Endothelial cell of umbilical vein (primary cell): ENCODE results near the gene PLPPR5. TPM values are rescaled to one million over a fixed set of nuclear protein-coding genes. Genes with fewer than 3 reads are reported as not detected.

Source experiments
- BruUV-seq: library from RNA; stranded (reverse); fragments of 400-500 nt; replicated peaks from 2 replicates; lab custom pipeline; 2021; lab: Mats Ljungman, UMichigan
- CTCF ChIA-PET: fragments of 300-600, 350-600 bp; sonication (Branson Sonifier 250); formaldehyde crosslinking; loops from one replicate; lab custom pipeline; 2021; ENCODE audit warnings: antibody characterized with exemption, inconsistent platforms; lab: Charles Lee
- POLR2A ChIA-PET: fragments of 300-600, 350-600 bp; sonication (Branson Sonifier 250); formaldehyde crosslinking; loops from one replicate; lab custom pipeline; 2021; ENCODE audit warnings: antibody characterized with exemption, inconsistent platforms; lab: Charles Lee
- DNase-seq: peaks from one replicate; pipeline ENCODE4 v3.0.0-alpha.2; 2011; ENCODE audit warnings: low read depth, low spot score
- FAIRE-seq: peaks from 2 replicates; lab custom pipeline; 2011; peaks lifted over from hg19 to GRCh38; lab: Jason Lieb, UNC
- H2AFZ ChIP-seq: 2 replicates; pipeline ENCODE4 v1.6.0; 2012; ENCODE audit warnings: low read depth, low read length, control low read depth, inconsistent platforms
- H3K27ac ChIP-seq: 2 replicates; pipeline ENCODE4 v1.5.1; 2011; ENCODE audit warnings: low read depth, mild to moderate bottlenecking, control low read depth, low read length, moderate library complexity; ENCODE audit not compliant: insufficient read depth
- H3K27me3 ChIP-seq, 2 experiments: 2 replicates each; pipeline versions ENCODE4 v1.6.0 to v1.6.1; 2011; ENCODE audit warnings: low read length in 2 of 2, mixed read lengths in 1 of 2; ENCODE audit not compliant: control insufficient read depth in 2 of 2, insufficient read depth in 2 of 2
- H3K36me3 ChIP-seq, 2 experiments: 2 replicates in 1 of 2; 3 replicates in 1 of 2; pipeline ENCODE4 v1.5.1; 2011; ENCODE audit warnings: low read length in 2 of 2, mild to moderate bottlenecking in 1 of 2, moderate library complexity in 1 of 2; ENCODE audit not compliant: control insufficient read depth in 2 of 2, insufficient read depth in 2 of 2; ENCODE audit errors: extremely low read depth in 1 of 2
- H3K4me1 ChIP-seq: 3 replicates; pipeline ENCODE4 v1.5.1; 2011; ENCODE audit warnings: mild to moderate bottlenecking, low read length; ENCODE audit not compliant: control insufficient read depth, insufficient read depth; ENCODE audit errors: extremely low read depth
- H3K4me2 ChIP-seq: 2 replicates; pipeline ENCODE4 v1.6.1; 2011; ENCODE audit warnings: low read length, control low read depth, mixed read lengths; ENCODE audit not compliant: insufficient read depth
- H3K4me3 ChIP-seq, 3 experiments: fragments of 200-600 bp in 1 of 3; sonication (generic), shearing (Covaris generic) in 1 of 3; replicated peaks in 1 of 3; 2 replicates each; pipeline ENCODE4 v1.5.1; 2011 to 2016; ENCODE audit warnings: control low read depth in 3 of 3, low read length in 3 of 3, mild to moderate bottlenecking in 2 of 3, inconsistent platforms in 1 of 3, low read depth in 1 of 3, moderate library complexity in 1 of 3; ENCODE audit not compliant: insufficient read depth in 1 of 3
- H3K79me2 ChIP-seq: 2 replicates; pipeline ENCODE4 v1.6.0; 2012; ENCODE audit warnings: low read length, inconsistent platforms; ENCODE audit not compliant: control insufficient read depth, insufficient read depth
- H3K9ac ChIP-seq: replicated peaks from 2 replicates; pipeline ENCODE3; 2011; ENCODE audit warnings: low read length, control low read depth; ENCODE audit not compliant: insufficient read depth; ENCODE audit errors: extremely low read depth
- H3K9me1 ChIP-seq: replicated peaks from 3 replicates; pipeline ENCODE4 v1.6.0; 2011; ENCODE audit warnings: mild to moderate bottlenecking, low read length; ENCODE audit not compliant: control insufficient read depth, insufficient read depth; ENCODE audit errors: extremely low read depth
- H3K9me3 ChIP-seq: replicated peaks from 2 replicates; pipeline ENCODE4 v1.5.1; 2012; ENCODE audit warnings: low read length, inconsistent platforms; ENCODE audit not compliant: control insufficient read depth, insufficient read depth
- H4K20me1 ChIP-seq: replicated peaks from 2 replicates; pipeline ENCODE3; 2011; ENCODE audit warnings: mild to moderate bottlenecking, low read length; ENCODE audit not compliant: control insufficient read depth, insufficient read depth; ENCODE audit errors: extremely low read depth
- EZH2 ChIP-seq: IDR thresholded peaks from 2 replicates; pipeline ENCODE4 v1.6.1; 2012; ENCODE audit warnings: borderline replicate concordance, low read depth, mild to moderate bottlenecking, moderate library complexity, low read length, inconsistent platforms; ENCODE audit not compliant: severe bottlenecking
- FOS ChIP-seq: IDR thresholded peaks from 2 replicates; pipeline ENCODE4 v1.6.1; 2011; ENCODE audit warnings: mild to moderate bottlenecking, low read length, moderate library complexity, borderline replicate concordance; ENCODE audit not compliant: insufficient read depth
- GATA2 ChIP-seq: IDR thresholded peaks from 2 replicates; pipeline ENCODE4 v1.7.0; 2011; ENCODE audit warnings: low read depth, mild to moderate bottlenecking, moderate library complexity, mixed read lengths, low read length; ENCODE audit not compliant: insufficient read length, insufficient read depth
- JUN ChIP-seq: IDR thresholded peaks from 2 replicates; pipeline ENCODE4 v1.6.1; 2011; ENCODE audit warnings: borderline replicate concordance, low read depth; ENCODE audit not compliant: insufficient read length, insufficient read depth
- MYC ChIP-seq: IDR thresholded peaks from one replicate; pipeline ENCODE4 v1.6.1; 2011; ENCODE audit warnings: mild to moderate bottlenecking, low read depth, low read length
- POLR2A ChIP-seq: IDR thresholded peaks from 2 replicates; pipeline ENCODE4 v1.6.1; 2012; ENCODE audit warnings: low read depth, mild to moderate bottlenecking, control low read depth, low read length
- POLR2AphosphoS5 ChIP-seq: IDR thresholded peaks from 2 replicates; pipeline ENCODE4 v1.6.1; 2012; ENCODE audit warnings: low read depth, mild to moderate bottlenecking, control low read depth, low read length, moderate library complexity; ENCODE audit not compliant: insufficient read depth
- dilution Hi-C: fragments of 300-500 bp; cut with MboI; formaldehyde crosslinking; loops from one replicate; pipeline ENCODE4 v1.15.0; 2019; ENCODE audit warnings: low sequenced_read_pairs; ENCODE audit not compliant: extremely low pct_ligation_motif_present
- intact Hi-C: fragments of 100-400 bp; cut with micrococcal nuclease; formaldehyde crosslinking; loops from one replicate; pipeline ENCODE4 v1.10.0; 2022
- polyA plus RNA-seq, 4 experiments: library from polyadenylated mRNA; depleted of rRNA in 3 of 4; stranded (reverse) in 3 of 4; unstranded in 1 of 4; fragments of >200 nt; gene quantifications; 2 replicates each; pipeline versions ENCODE4 v1.2.1 to v1.2.3, GENCODE V29; 2011 to 2012; ENCODE audit warnings: missing spikeins in 1 of 4
- total RNA-seq: library from RNA; stranded (reverse); gene quantifications from 2 replicates; pipeline ENCODE4 v1.2.3, GENCODE V29; 2021
- TF ChIP-seq, protein P1 (sequence below): IDR thresholded peaks from 2 replicates; pipeline ENCODE4 v1.6.1; 2011; ENCODE audit not compliant: insufficient read depth, insufficient read length

The PLPPR5 gene
- total and polyA plus RNA-seq, 2 donors (not counting 3 experiments of a cell fraction or from before 2014, with no cell fraction given), result not detected

DNA sequence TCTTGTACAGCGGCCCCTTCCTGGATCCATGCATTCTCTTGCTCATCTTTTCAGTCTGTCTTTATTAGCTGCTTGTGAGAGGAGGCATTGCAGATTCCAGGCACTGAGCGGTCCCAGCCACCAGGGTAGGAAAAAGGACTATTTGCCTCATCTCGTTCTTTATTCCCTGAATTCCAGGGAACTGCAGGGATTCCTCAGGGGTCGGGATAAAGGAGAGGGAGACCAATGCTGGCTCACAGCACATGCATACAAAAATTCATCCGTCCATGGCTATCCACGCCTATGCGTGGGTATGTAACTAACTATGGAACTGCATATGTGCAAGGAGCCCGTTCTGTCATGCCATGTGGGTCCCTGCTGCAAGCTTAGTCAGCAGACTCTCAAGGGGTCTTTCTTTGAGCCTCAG is 879 bp upstream of the PLPPR5 start:
- dilution Hi-C loops (no loop called here), intact Hi-C loops (loop anchor here (1.0 kb wide), 1 partner anchor 211 kb away; no protein-coding TSS in a partner anchor)
- Histone ChIP-seq H3K4me3 (no peak overlapping the region), H2AFZ (no peak overlapping the region), H4K20me1 (no peaks in the 10 kb centered on the region), H3K79me2 (no peaks in the 10 kb centered on the region), H3K4me2 (no peak overlapping the region), H3K27ac (no peak overlapping the region), H3K4me1 (peaks cover 6% of the 10 kb centered on the region), H3K9ac (no peak overlapping the region), H3K9me1 (no peaks in the 10 kb centered on the region), H3K36me3 (no peaks in the 10 kb centered on the region), H3K27me3 (peaks cover 43 to 74% of the 10 kb centered on the region in 2 experiments), H3K9me3 (no peaks in the 10 kb centered on the region)
- no peak for TF ChIP-seq JUN
- TF ChIP-seq, protein P1, sequence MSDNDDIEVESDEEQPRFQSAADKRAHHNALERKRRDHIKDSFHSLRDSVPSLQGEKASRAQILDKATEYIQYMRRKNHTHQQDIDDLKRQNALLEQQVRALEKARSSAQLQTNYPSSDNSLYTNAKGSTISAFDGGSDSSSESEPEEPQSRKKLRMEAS, result no peak
- TF ChIP-seq POLR2A, result no peak
- no peak for TF ChIP-seq FOS
- no peak for TF ChIP-seq POLR2AphosphoS5
- TF ChIP-seq MYC, result no peak
- no peak for TF ChIP-seq GATA2
- BruUV-seq, result no TSS peak
- FAIRE-seq (no peak), DNase-seq (no peak)
- CTCF ChIA-PET, result interaction anchor here (1.0 to 1.4 kb wide), 6 partner anchors 9 to 476 kb away, joined by 3 to 5 read pairs (median 4); no protein-coding TSS in a partner anchor
- POLR2A ChIA-PET, result no interaction called here

DNA sequence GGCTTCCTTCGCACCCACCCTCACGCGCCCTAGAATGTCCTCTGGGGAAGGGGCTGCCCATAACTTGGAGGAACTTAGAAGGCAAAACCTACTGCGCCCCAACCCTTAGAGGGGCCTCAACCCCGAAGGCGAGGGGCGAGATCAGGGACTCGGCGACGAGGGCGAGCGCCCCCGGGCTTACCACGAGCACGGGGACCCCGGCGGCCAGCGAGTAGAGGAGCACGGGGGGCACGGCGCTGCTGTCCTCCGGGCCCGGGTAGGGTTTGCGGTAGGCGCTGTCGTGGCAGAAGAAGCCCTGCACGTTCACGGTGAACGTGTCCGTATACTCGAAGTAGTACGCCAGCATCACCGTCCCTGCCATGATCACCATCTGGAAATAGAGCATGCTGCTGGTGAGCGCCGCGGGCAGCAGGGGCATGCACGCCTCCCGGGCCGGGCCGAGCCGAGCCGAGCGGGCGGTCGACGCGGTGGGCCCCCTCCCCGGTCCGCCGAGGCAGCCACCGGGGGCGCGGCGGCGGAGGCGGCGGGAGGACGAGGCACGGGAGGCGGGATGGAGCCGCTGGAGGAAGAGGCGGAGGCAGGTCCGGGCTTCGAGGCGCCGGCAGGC is 304 bp downstream of the PLPPR5 start:
- H3K36me3 ChIP-seq, result no peaks in the 10 kb centered on the region
- no peaks in the 10 kb centered on the region for H3K79me2 ChIP-seq
- no peaks in the 10 kb centered on the region for H3K9me3 ChIP-seq
- peaks cover 6% of the 10 kb centered on the region for H3K4me1 ChIP-seq
- peak overlapping the region; percentile 3 to 40 (median 5) for H3K4me3 ChIP-seq
- intact Hi-C loops (no loop called here), dilution Hi-C loops (no loop called here)
- peak overlapping the region; percentile 70 for H3K4me2 ChIP-seq
- no TSS peak for BruUV-seq
- peak; percentile 74 for TF ChIP-seq EZH2
- TF ChIP-seq, protein P1, result no peak
- ChIA-PET POLR2A (no interaction called here), CTCF (interaction anchor here (1.0 to 1.8 kb wide), 4 partner anchors 13 to 210 kb away, joined by 3 to 6 read pairs (median 4); no protein-coding TSS in a partner anchor)
- no peak overlapping the region for H3K9ac ChIP-seq
- H4K20me1 ChIP-seq, result no peaks in the 10 kb centered on the region
- DNase-seq (peak; percentile 12), FAIRE-seq (peak; percentile 82)
- H3K27me3 ChIP-seq, result peaks cover 43 to 80% of the 10 kb centered on the region in 2 experiments
- no peak overlapping the region for H3K27ac ChIP-seq
- peak overlapping the region; percentile 87 for H2AFZ ChIP-seq
- no peaks in the 10 kb centered on the region for H3K9me1 ChIP-seq
